Erythroblast (primary cell): ENCODE results near the gene KLHDC7B.

Experiments
- GATA1 ChIP-seq: IDR thresholded peaks from 2 replicates; pipeline ENCODE4 v1.6.1; 2011; ENCODE audit warnings: low read depth, mild to moderate bottlenecking, control low read depth, low read length, moderate library complexity
- POLR2A ChIP-seq: IDR thresholded peaks from 2 replicates; pipeline ENCODE4 v1.6.1; 2011; ENCODE audit warnings: mild to moderate bottlenecking, low read length

DNA sequence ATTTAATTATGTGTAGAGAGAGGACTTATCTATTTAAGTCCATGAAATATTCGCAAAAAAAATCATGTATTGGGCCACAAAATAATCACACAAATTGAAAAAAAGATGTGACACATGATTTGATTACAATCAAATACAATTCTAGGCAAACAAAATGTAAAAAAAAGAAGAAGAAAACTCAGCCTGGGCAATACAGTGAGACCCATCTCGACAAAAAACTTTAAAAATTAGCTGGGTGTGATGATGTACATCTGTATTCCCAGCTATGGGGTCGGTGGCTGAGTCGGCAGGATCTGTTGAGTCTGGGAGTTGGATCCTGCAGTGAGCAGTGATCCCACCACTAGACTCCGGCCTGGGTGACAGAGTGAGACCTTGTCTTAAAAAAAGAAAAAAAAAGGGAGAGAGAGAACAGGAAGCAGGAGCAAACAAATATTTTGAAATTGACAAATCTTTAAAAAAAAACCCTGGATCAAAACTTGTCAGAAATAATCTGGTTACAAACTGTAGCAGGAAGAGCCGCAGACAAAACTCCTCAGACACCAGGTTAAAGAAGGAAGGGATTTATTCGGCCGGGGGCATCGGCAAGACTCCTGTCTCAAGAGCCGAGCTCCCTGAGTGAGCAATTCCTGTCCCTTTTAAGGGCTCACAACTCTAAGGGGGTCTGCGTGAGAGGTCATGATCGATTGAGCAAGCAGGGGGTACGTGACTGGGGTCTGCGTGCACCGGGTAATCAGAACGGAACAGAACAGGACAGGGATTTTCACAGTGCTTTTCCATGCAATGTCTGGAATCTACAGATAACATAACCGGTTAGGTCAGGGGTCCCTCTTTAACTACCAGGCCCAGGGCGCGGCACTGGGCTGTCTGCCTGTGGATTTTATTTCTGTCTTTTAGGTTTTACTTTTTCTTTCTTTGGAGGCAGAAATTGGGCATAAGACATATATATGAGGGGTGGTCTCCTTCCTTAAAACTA, 12.6 kb upstream of the KLHDC7B start:
- no peak for TF ChIP-seq POLR2A
- TF ChIP-seq GATA1 = no peak
